Liver (tissue), 9 donors: ENCODE data around the gene OR4K2. TPM values are rescaled to one million over a fixed set of nuclear protein-coding genes. Genes with fewer than 3 reads are reported as not detected.
"Not testable (repeated sequence)": the region's sequence is repeated elsewhere in the genome, so short reads cannot be mapped to it uniquely, and the experiment has no call there.

Source experiments
- DNase-seq: peaks from one replicate; pipeline ENCODE4 v3.0.0-alpha.2; 2017; ENCODE audit warnings: low spot score
- H3K27ac ChIP-seq, 2 donors: one replicate each; pipeline ENCODE4 v1.7.0; 2013; ENCODE audit warnings: inconsistent platforms in 2 of 2, low read length in 2 of 2, control low read depth in 1 of 2, low read depth in 1 of 2, mild to moderate bottlenecking in 1 of 2
- H3K27me3 ChIP-seq, 4 donors: one replicate each; pipeline versions ENCODE4 v1.6.1 to v1.7.0; 2013; ENCODE audit warnings: low read length in 3 of 4, inconsistent platforms in 1 of 4, mild to moderate bottlenecking in 1 of 4, moderate library complexity in 1 of 4; ENCODE audit not compliant: control insufficient read depth in 4 of 4, insufficient read depth in 4 of 4
- H3K36me3 ChIP-seq, 4 donors: one replicate each; pipeline versions ENCODE4 v1.6.1 to v1.7.0; 2013; ENCODE audit warnings: low read length in 3 of 4, mild to moderate bottlenecking in 3 of 4, low read depth in 1 of 4, moderate library complexity in 1 of 4; ENCODE audit not compliant: control insufficient read depth in 4 of 4, insufficient read depth in 3 of 4
- H3K4me1 ChIP-seq, 4 donors: one replicate each; pipeline versions ENCODE4 v1.6.1 to v1.7.0; 2013; ENCODE audit warnings: low read length in 3 of 4, mild to moderate bottlenecking in 3 of 4, moderate library complexity in 1 of 4; ENCODE audit not compliant: control insufficient read depth in 4 of 4, insufficient read depth in 4 of 4
- H3K4me3 ChIP-seq, 3 donors: one replicate each; pipeline versions ENCODE4 v1.6.1 to v1.7.0; 2013; ENCODE audit warnings: low read length in 3 of 3, control low read depth in 1 of 3, low read depth in 1 of 3, mild to moderate bottlenecking in 1 of 3
- H3K9ac ChIP-seq, 2 donors: one replicate each; pipeline ENCODE4 v1.7.0; 2013; ENCODE audit warnings: low read length in 2 of 2, mild to moderate bottlenecking in 2 of 2, moderate library complexity in 2 of 2, control low read depth in 1 of 2, low read depth in 1 of 2
- H3K9me3 ChIP-seq, 4 donors: one replicate each; pipeline versions ENCODE4 v1.6.1 to v1.7.0; 2013; ENCODE audit warnings: low read length in 3 of 4; ENCODE audit not compliant: control insufficient read depth in 4 of 4
- EGR1 ChIP-seq, 2 donors: IDR thresholded peaks; 2 replicates each; pipeline ENCODE4 v1.6.1; 2016 to 2018; ENCODE audit warnings: antibody characterized with exemption in 2 of 2, low read depth in 2 of 2
- FOXA1 ChIP-seq: IDR thresholded peaks from 2 replicates; pipeline ENCODE4 v1.6.1; 2016; ENCODE audit warnings: antibody characterized with exemption
- FOXA2 ChIP-seq: IDR thresholded peaks from 2 replicates; pipeline ENCODE4 v1.6.1; 2016; ENCODE audit warnings: antibody characterized with exemption
- GABPA ChIP-seq, 2 donors: IDR thresholded peaks in 1 of 2; conservative IDR thresholded peaks in 1 of 2; 2 replicates each; pipeline ENCODE4 v1.6.1; 2016; ENCODE audit warnings: antibody characterized with exemption in 2 of 2, mild to moderate bottlenecking in 1 of 2, moderate library complexity in 1 of 2
- HNF4A ChIP-seq, 2 donors: conservative IDR thresholded peaks; 2 replicates each; pipeline ENCODE4 v1.6.1; 2016; ENCODE audit warnings: antibody characterized with exemption in 2 of 2, mild to moderate bottlenecking in 2 of 2
- HNF4G ChIP-seq: IDR thresholded peaks from 2 replicates; pipeline ENCODE4 v1.6.1; 2016; ENCODE audit warnings: antibody characterized with exemption
- JUND ChIP-seq, 2 donors: IDR thresholded peaks; 2 replicates each; pipeline ENCODE4 v1.6.1; 2016; ENCODE audit warnings: antibody characterized with exemption in 2 of 2
- NR2F2 ChIP-seq: IDR thresholded peaks from 2 replicates; pipeline ENCODE4 v1.6.1; 2016; ENCODE audit warnings: antibody characterized with exemption
- RAD21 ChIP-seq, 2 donors: IDR thresholded peaks; 2 replicates each; pipeline ENCODE4 v1.6.1; 2016; ENCODE audit warnings: antibody characterized with exemption in 2 of 2, mild to moderate bottlenecking in 2 of 2
- RXRA ChIP-seq, 2 donors: IDR thresholded peaks; 2 replicates each; pipeline ENCODE4 v1.6.1; 2017 to 2018; ENCODE audit warnings: antibody characterized with exemption in 2 of 2, mild to moderate bottlenecking in 1 of 2
- SP1 ChIP-seq: IDR thresholded peaks from 2 replicates; pipeline ENCODE4 v1.6.1; 2018; ENCODE audit warnings: antibody characterized with exemption, mild to moderate bottlenecking
- TAF1 ChIP-seq: conservative IDR thresholded peaks from 2 replicates; pipeline ENCODE4 v1.6.1; 2016; ENCODE audit warnings: antibody characterized with exemption, mild to moderate bottlenecking
- YY1 ChIP-seq: IDR thresholded peaks from 2 replicates; pipeline ENCODE4 v1.6.1; 2016; ENCODE audit warnings: antibody characterized with exemption, mild to moderate bottlenecking
- WGBS: extraction: QIAGEN DNeasy Blood & Tissue Kit; methylation state at CpG from one replicate; pipeline ENCODE4 v1.1.7; 2013; 5-methylcytosine and 5-hydroxymethylcytosine counted together
- polyA plus RNA-seq, 2 donors: library from polyadenylated mRNA; stranded (reverse) in 1 of 2; unstranded in 1 of 2; fragments of 200-250 nt in 1 of 2; fragments of >200 nt in 1 of 2; fragmentation: Nextera tagmentation in 1 of 2; extraction: Ambion mirVana in 1 of 2; gene quantifications; one replicate each; pipeline versions ENCODE4 v1.2.1 to v1.2.3, GENCODE V29; 2013 to 2015
- total RNA-seq, 2 donors: library from RNA; depleted of rRNA; stranded (reverse); fragments of >200 nt; gene quantifications; one replicate each; pipeline ENCODE4 v1.2.3, GENCODE V29; 2014
- TF ChIP-seq, protein P1 (sequence below): IDR thresholded peaks from 2 replicates; pipeline ENCODE4 v1.6.1; 2016; ENCODE audit warnings: antibody characterized with exemption
- TF ChIP-seq, protein P2 (sequence below): IDR thresholded peaks from 2 replicates; pipeline ENCODE4 v1.6.1; 2016; ENCODE audit warnings: antibody characterized with exemption
- TF ChIP-seq, protein P3 (sequence below): IDR thresholded peaks from 2 replicates; pipeline ENCODE4 v1.6.1; 2016; ENCODE audit warnings: antibody characterized with exemption, mild to moderate bottlenecking
- TF ChIP-seq, protein P4 (sequence below): fragments of 150-350 bp; IDR thresholded peaks from 2 replicates; pipeline ENCODE4 v1.5.1; 2017; ENCODE audit warnings: improper control_type of control experiment, low read depth, low read length; ENCODE audit not compliant: missing input control
- TF ChIP-seq, protein P5 (sequence below): IDR thresholded peaks from 2 replicates; pipeline ENCODE4 v1.6.1; 2016; ENCODE audit warnings: antibody characterized with exemption
- donor health status: healthy.
- donor health status: healthy.
- donor health status: healthy.
- donor health status: healthy.
- donor health status: healthy.

The OR4K2 gene
- total and polyA plus RNA-seq, 4 donors = not detected

DNA sequence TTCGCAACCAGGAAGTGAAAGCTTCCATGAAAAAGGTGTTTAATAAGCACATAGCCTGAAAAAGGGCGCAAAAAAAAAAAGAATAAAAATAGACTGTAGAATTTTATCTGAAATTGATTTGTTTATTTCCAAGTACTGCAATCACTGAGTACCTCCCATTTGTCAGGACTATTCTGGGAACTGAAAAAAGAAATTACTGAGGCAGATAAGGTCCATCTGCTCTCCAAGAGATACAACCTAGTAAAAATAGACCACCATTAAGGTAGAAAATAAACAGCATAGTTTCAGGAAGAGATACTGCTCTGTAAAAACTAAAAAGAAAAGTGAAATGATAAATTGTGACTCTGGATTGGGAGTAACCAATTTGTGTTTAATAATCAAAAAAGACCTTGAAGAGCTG is 46.6 kb upstream of the OR4K2 start:
- no peak for DNase-seq
- 83% methylated on average over 2 of the region's 2 CpGs for WGBS
- no peaks in the 10 kb centered on the region for H3K36me3 ChIP-seq
- H3K4me1 ChIP-seq = no peaks in the 10 kb centered on the region
- no peak overlapping the region for H3K9ac ChIP-seq
- H3K27me3 ChIP-seq = no peaks in the 10 kb centered on the region
- H3K4me3 ChIP-seq = no peak overlapping the region
- TF ChIP-seq, protein P1, sequence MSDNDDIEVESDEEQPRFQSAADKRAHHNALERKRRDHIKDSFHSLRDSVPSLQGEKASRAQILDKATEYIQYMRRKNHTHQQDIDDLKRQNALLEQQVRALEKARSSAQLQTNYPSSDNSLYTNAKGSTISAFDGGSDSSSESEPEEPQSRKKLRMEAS = no peak
- TF ChIP-seq NR2F2 = no peak
- H3K27ac ChIP-seq = no peak overlapping the region
- H3K9me3 ChIP-seq = no peaks in the 10 kb centered on the region

DNA sequence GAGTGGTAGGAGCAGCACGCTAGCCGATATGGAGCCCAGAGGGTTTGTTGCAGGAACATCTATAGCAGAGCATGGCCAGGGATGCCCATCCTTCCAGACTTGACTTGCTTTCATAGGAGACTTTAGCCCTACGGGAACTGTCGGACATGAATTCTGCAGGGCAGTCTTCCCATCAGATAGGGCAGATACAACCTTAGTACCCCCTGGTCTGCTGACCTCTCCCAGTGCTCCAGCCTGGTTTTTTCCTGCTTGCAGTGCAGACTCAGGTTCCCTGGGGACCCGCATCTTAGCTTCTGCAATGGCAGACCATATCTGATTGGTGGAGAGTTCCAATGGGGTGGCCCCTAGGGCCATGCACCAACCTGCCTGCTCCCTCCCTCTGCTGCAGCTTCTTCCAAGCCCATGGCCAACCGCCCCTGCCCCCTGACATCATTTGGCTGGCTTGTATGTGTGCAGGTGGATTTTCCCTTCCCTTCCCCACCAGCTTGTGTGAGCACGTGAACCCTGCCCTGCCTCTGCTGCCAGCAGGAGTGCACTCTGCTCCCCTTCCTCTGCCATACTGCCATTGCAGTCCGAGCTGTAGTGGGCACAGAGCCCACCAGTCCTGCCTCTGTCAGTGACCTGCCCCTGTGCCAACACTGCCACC is 40.6 kb upstream of the OR4K2 start:
- H3K9me3 ChIP-seq, H3K4me1 ChIP-seq, H3K9ac ChIP-seq, H3K4me3 ChIP-seq, H3K36me3 ChIP-seq, H3K27ac ChIP-seq, DNase-seq, H3K27me3 ChIP-seq: not testable (repeated sequence)
- 69% methylated on average over 8 of the region's 8 CpGs for WGBS

DNA sequence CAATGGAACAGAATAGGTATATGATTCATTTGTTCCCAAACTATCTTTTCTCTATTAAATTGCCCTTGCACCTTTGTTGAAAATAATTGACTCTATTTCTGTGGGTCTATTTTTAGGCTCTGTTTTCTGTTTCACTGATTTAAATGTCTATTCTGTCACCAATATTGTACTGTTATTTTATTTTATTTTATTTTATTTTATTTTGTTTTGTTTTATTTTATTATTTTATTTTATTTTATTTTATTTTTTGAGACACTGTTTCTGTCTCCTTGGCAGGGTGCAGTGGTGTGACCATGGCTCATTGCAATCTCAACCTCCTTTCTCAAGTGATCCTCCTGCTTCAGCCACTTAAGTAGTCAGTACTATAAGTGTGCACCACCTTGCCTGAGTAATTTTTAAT is 36.5 kb upstream of the OR4K2 start:
- Histone ChIP-seq H3K9ac (no peak overlapping the region), H3K27ac (no peak overlapping the region), H3K27me3 (no peaks in the 10 kb centered on the region), H3K4me3 (no peak overlapping the region), H3K4me1 (no peaks in the 10 kb centered on the region), H3K9me3 (no peaks in the 10 kb centered on the region), H3K36me3 (no peaks in the 10 kb centered on the region)
- DNase-seq = no peak
- TF ChIP-seq HNF4A (conservative IDR thresholded peaks at IDR 0.05) (no peak), YY1 (no peak), GABPA (IDR thresholded peaks at IDR 0.05 in 1 of 2, conservative IDR thresholded peaks at IDR 0.05 in 1 of 2) (no peak), SP1 (no peak), FOXA2 (no peak), FOXA1 (no peak), EGR1 (IDR thresholded peaks at IDR 0.05; ENCODE audit: low read depth in 2 of 2) (no peak), JUND (IDR thresholded peaks at IDR 0.05) (no peak), NR2F2 (no peak), HNF4G (no peak), RAD21 (IDR thresholded peaks at IDR 0.05) (no peak), TAF1 (no peak), RXRA (IDR thresholded peaks at IDR 0.05) (no peak)
- TF ChIP-seq, protein P2, sequence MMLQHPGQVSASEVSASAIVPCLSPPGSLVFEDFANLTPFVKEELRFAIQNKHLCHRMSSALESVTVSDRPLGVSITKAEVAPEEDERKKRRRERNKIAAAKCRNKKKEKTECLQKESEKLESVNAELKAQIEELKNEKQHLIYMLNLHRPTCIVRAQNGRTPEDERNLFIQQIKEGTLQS = no peak
- TF ChIP-seq, protein P3, sequence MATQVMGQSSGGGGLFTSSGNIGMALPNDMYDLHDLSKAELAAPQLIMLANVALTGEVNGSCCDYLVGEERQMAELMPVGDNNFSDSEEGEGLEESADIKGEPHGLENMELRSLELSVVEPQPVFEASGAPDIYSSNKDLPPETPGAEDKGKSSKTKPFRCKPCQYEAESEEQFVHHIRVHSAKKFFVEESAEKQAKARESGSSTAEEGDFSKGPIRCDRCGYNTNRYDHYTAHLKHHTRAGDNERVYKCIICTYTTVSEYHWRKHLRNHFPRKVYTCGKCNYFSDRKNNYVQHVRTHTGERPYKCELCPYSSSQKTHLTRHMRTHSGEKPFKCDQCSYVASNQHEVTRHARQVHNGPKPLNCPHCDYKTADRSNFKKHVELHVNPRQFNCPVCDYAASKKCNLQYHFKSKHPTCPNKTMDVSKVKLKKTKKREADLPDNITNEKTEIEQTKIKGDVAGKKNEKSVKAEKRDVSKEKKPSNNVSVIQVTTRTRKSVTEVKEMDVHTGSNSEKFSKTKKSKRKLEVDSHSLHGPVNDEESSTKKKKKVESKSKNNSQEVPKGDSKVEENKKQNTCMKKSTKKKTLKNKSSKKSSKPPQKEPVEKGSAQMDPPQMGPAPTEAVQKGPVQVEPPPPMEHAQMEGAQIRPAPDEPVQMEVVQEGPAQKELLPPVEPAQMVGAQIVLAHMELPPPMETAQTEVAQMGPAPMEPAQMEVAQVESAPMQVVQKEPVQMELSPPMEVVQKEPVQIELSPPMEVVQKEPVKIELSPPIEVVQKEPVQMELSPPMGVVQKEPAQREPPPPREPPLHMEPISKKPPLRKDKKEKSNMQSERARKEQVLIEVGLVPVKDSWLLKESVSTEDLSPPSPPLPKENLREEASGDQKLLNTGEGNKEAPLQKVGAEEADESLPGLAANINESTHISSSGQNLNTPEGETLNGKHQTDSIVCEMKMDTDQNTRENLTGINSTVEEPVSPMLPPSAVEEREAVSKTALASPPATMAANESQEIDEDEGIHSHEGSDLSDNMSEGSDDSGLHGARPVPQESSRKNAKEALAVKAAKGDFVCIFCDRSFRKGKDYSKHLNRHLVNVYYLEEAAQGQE = no peak
- TF ChIP-seq, protein P4, sequence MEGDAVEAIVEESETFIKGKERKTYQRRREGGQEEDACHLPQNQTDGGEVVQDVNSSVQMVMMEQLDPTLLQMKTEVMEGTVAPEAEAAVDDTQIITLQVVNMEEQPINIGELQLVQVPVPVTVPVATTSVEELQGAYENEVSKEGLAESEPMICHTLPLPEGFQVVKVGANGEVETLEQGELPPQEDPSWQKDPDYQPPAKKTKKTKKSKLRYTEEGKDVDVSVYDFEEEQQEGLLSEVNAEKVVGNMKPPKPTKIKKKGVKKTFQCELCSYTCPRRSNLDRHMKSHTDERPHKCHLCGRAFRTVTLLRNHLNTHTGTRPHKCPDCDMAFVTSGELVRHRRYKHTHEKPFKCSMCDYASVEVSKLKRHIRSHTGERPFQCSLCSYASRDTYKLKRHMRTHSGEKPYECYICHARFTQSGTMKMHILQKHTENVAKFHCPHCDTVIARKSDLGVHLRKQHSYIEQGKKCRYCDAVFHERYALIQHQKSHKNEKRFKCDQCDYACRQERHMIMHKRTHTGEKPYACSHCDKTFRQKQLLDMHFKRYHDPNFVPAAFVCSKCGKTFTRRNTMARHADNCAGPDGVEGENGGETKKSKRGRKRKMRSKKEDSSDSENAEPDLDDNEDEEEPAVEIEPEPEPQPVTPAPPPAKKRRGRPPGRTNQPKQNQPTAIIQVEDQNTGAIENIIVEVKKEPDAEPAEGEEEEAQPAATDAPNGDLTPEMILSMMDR = no peak
- TF ChIP-seq, protein P5, sequence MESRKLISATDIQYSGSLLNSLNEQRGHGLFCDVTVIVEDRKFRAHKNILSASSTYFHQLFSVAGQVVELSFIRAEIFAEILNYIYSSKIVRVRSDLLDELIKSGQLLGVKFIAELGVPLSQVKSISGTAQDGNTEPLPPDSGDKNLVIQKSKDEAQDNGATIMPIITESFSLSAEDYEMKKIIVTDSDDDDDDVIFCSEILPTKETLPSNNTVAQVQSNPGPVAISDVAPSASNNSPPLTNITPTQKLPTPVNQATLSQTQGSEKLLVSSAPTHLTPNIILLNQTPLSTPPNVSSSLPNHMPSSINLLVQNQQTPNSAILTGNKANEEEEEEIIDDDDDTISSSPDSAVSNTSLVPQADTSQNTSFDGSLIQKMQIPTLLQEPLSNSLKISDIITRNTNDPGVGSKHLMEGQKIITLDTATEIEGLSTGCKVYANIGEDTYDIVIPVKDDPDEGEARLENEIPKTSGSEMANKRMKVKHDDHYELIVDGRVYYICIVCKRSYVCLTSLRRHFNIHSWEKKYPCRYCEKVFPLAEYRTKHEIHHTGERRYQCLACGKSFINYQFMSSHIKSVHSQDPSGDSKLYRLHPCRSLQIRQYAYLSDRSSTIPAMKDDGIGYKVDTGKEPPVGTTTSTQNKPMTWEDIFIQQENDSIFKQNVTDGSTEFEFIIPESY = no peak
- TF ChIP-seq, protein P1 = no peak
